PFSK-1 (cell line): ENCODE data around the gene MPPED1.

Experiments used
- POLR2AphosphoS5 ChIP-seq: IDR thresholded peaks from 2 replicates; pipeline ENCODE4 v1.6.1; 2012; ENCODE audit warnings: low read depth, mild to moderate bottlenecking, control low read depth, low read length, moderate library complexity
- REST ChIP-seq, 2 experiments: IDR thresholded peaks; 2 replicates each; pipeline versions ENCODE4 v1.6.1 to v1.8.0; 2011 to 2012; ENCODE audit warnings: low read depth in 2 of 2, low read length in 2 of 2, control low read depth in 1 of 2, inconsistent platforms in 1 of 2, mild to moderate bottlenecking in 1 of 2, moderate library complexity in 1 of 2; ENCODE audit not compliant: insufficient read depth in 1 of 2
- TAF1 ChIP-seq: IDR thresholded peaks from 2 replicates; pipeline ENCODE4 v1.6.1; 2012; ENCODE audit warnings: low read length, control low read depth, borderline replicate concordance; ENCODE audit not compliant: insufficient read depth

- TF ChIP-seq REST (IDR thresholded peaks at IDR 0.05; ENCODE audit: insufficient read depth in 1 of 2, low read depth in 2 of 2, low read length in 2 of 2) (no peak), POLR2AphosphoS5 (no peak), TAF1 (no peak)
Observed at GRCh38 chr22:43476751-43477725, 65.2 kb downstream of the MPPED1 start.
